GM12878 (cell line): Measurements from ENCODE around the gene BSND. TPM values are rescaled to one million over a fixed set of nuclear protein-coding genes. Genes with fewer than 3 reads are reported as not detected.

Experiments used
- ATAC-seq: fragments of 200-7000 bp; cut with Tn5 transposase; 3 replicates; pipeline ENCODE4 v1.9.1; 2020; ENCODE audit warnings: mild to moderate bottlenecking, moderate library complexity
- BruUV-seq: library from RNA; stranded (reverse); fragments of 400-500 nt; replicated peaks from 2 replicates; lab custom pipeline; 2021; lab: Mats Ljungman, UMichigan
- CTCF ChIA-PET: fragments of 300-600 bp; sonication (Branson Sonifier 250); formaldehyde crosslinking; extraction: SDS; loops from one replicate; lab custom pipeline; 2021; ENCODE audit warnings: inconsistent platforms; lab: Yijun Ruan, JAX
- POLR2A ChIA-PET: fragments of 350-600 bp; formaldehyde crosslinking; extraction: SDS; loops from one replicate; lab custom pipeline; 2021; ENCODE audit warnings: inconsistent platforms; lab: Charles Lee
- RAD21 ChIA-PET: fragments of 300-600 bp; sonication (Branson Sonifier 250); formaldehyde crosslinking; loops from one replicate; lab custom pipeline; 2023; ENCODE audit warnings: antibody characterized with exemption; ENCODE audit not compliant: unreplicated experiment; lab: Charles Lee
- SMC1A ChIA-PET: fragments of 300-600 bp; sonication (Branson Sonifier 250); formaldehyde crosslinking; loops from one replicate; lab custom pipeline; 2023; ENCODE audit not compliant: unreplicated experiment, uncharacterized antibody; lab: Charles Lee
- DNase-seq: peaks from one replicate; pipeline ENCODE4 v3.0.0-alpha.2; 2011; ENCODE audit warnings: low read depth, low spot score
- FAIRE-seq: peaks from 3 replicates; lab custom pipeline; 2011; peaks lifted over from hg19 to GRCh38; lab: Jason Lieb, UNC
- H2AFZ ChIP-seq: 2 replicates; pipeline ENCODE4 v1.6.0; 2011; ENCODE audit warnings: low read depth, low read length, control low read depth; ENCODE audit not compliant: control insufficient read depth
- H3K27ac ChIP-seq: 2 replicates; pipeline ENCODE4 v1.5.1; 2011; ENCODE audit warnings: control low read depth; ENCODE audit not compliant: control insufficient read depth, insufficient read depth
- H3K27me3 ChIP-seq, 2 experiments: replicated peaks in 1 of 2; 2 replicates each; pipeline versions ENCODE4 v1.6.0 to v1.6.1; 2011; ENCODE audit warnings: low read length in 1 of 2; ENCODE audit not compliant: control insufficient read depth in 2 of 2, insufficient read depth in 2 of 2
- H3K36me3 ChIP-seq, 2 experiments: 2 replicates each; pipeline ENCODE4 v1.5.1; 2011; ENCODE audit warnings: low read length in 1 of 2; ENCODE audit not compliant: control insufficient read depth in 2 of 2, insufficient read depth in 2 of 2
- H3K4me1 ChIP-seq: 2 replicates; pipeline ENCODE4 v1.6.1; 2011; ENCODE audit warnings: mild to moderate bottlenecking, low read length, moderate library complexity, mixed read lengths; ENCODE audit not compliant: control insufficient read depth, insufficient read depth
- H3K4me2 ChIP-seq: 2 replicates; pipeline ENCODE4 v1.6.0; 2011; ENCODE audit warnings: control low read depth; ENCODE audit not compliant: control insufficient read depth, insufficient read depth
- H3K4me3 ChIP-seq: fragments of 200-600 bp; sonication (generic); 2 replicates; pipeline ENCODE4 v1.5.1; 2016
- H3K79me2 ChIP-seq: 2 replicates; pipeline ENCODE4 v1.6.0; 2011; ENCODE audit warnings: low read length; ENCODE audit not compliant: control insufficient read depth, insufficient read depth
- H3K9ac ChIP-seq: 2 replicates; pipeline ENCODE4 v1.8.0; 2011; ENCODE audit warnings: low read length, control low read depth, mixed read lengths; ENCODE audit not compliant: control insufficient read depth, insufficient read depth
- H3K9me3 ChIP-seq: replicated peaks from 3 replicates; pipeline ENCODE4 v1.5.1; 2011; ENCODE audit warnings: mild to moderate bottlenecking, low read length; ENCODE audit not compliant: control insufficient read depth, insufficient read depth
- H4K20me1 ChIP-seq: 2 replicates; pipeline ENCODE4 v1.6.0; 2011; ENCODE audit not compliant: control insufficient read depth, insufficient read depth
- BCL11A ChIP-seq: IDR thresholded peaks from 2 replicates; pipeline ENCODE4 v1.6.1; 2011; ENCODE audit warnings: low read depth, low read length
- ETV6 ChIP-seq, 2 experiments: fragments of 450-650 bp in 1 of 2; IDR thresholded peaks in 1 of 2; conservative IDR thresholded peaks in 1 of 2; 2 replicates each; pipeline ENCODE4 v1.6.1; 2014; ENCODE audit warnings: antibody characterized with exemption in 1 of 2, borderline replicate concordance in 1 of 2, low read depth in 1 of 2, mild to moderate bottlenecking in 1 of 2, moderate library complexity in 1 of 2
- FOXM1 ChIP-seq: IDR thresholded peaks from 2 replicates; pipeline ENCODE4 v1.6.1; 2012; ENCODE audit warnings: low read depth, mild to moderate bottlenecking, inconsistent platforms, low read length, moderate library complexity
- NFIC ChIP-seq: IDR thresholded peaks from 2 replicates; pipeline ENCODE4 v1.6.1; 2012; ENCODE audit warnings: low read depth, mild to moderate bottlenecking, inconsistent platforms, low read length, moderate library complexity
- NR2F1 ChIP-seq: fragments of 450-650 bp; conservative IDR thresholded peaks from 2 replicates; pipeline ENCODE4 v1.6.1; 2017; ENCODE audit warnings: mild to moderate bottlenecking
- NRF1 ChIP-seq: conservative IDR thresholded peaks from 2 replicates; pipeline ENCODE4 v1.6.1; 2011; ENCODE audit warnings: mild to moderate bottlenecking, low read depth, low read length, improper control_type of control experiment
- POLR2AphosphoS2 ChIP-seq: IDR thresholded peaks from 2 replicates; pipeline ENCODE4 v1.6.1; 2011; ENCODE audit warnings: low read depth, mild to moderate bottlenecking, low read length, improper control_type of control experiment, moderate library complexity
- RAD21 ChIP-seq: IDR thresholded peaks from 2 replicates; pipeline ENCODE4 v1.6.1; 2011; ENCODE audit warnings: mild to moderate bottlenecking, low read depth, low read length, moderate library complexity; ENCODE audit not compliant: insufficient read depth
- SKIL ChIP-seq: fragments of 450-650 bp; IDR thresholded peaks from 2 replicates; pipeline ENCODE4 v1.6.1; 2017; ENCODE audit warnings: mild to moderate bottlenecking, low read depth, inconsistent platforms; ENCODE audit not compliant: poor library complexity, severe bottlenecking
- SMARCA5 ChIP-seq: fragments of 450-650 bp; IDR thresholded peaks from 2 replicates; pipeline ENCODE4 v1.6.1; 2017; ENCODE audit warnings: mild to moderate bottlenecking
- TBL1XR1 ChIP-seq: IDR thresholded peaks from 2 replicates; pipeline ENCODE4 v1.6.1; 2012; ENCODE audit warnings: low read depth, low read length, improper control_type of control experiment
- ZBTB40 ChIP-seq: fragments of 450-650 bp; IDR thresholded peaks from 2 replicates; pipeline ENCODE4 v1.6.1; 2016; ENCODE audit warnings: mild to moderate bottlenecking, moderate library complexity, borderline replicate concordance
- ZNF592 ChIP-seq: fragments of 450-650 bp; IDR thresholded peaks from 2 replicates; pipeline ENCODE4 v1.6.1; 2017; ENCODE audit warnings: mild to moderate bottlenecking, moderate library complexity
- ZNF622 ChIP-seq: fragments of 450-650 bp; IDR thresholded peaks from 2 replicates; pipeline ENCODE4 v1.6.1; 2017; ENCODE audit warnings: mild to moderate bottlenecking, inconsistent platforms
- WGBS: methylation state at CpG from one replicate; pipeline ENCODE4 v1.1.6; 2016; ENCODE audit warnings: low lambda C conversion rate; ENCODE audit not compliant: insufficient replicate concordance, insufficient coverage; ENCODE audit errors: missing lambda C conversion rate; 5-methylcytosine and 5-hydroxymethylcytosine counted together
- in situ Hi-C: fragments of 300-500 bp; cut with MboI; formaldehyde crosslinking; loops from 9 replicates; pipeline ENCODE4 v1.14.3; 2018; ENCODE audit warnings: mixed read lengths
- intact Hi-C: fragments of 100-400 bp; cut with micrococcal nuclease; formaldehyde crosslinking; loops from one replicate; pipeline ENCODE4 v1.14.2; 2022; ENCODE audit not compliant: unreplicated experiment
- polyA plus RNA-seq, 11 experiments: library from polyadenylated mRNA; depleted of rRNA in 4 of 11; unstranded in 6 of 11; stranded (reverse) in 5 of 11; fragments of >200 nt; fragmentation: Nextera tagmentation in 4 of 11; fragmentation: Illumina TruSeq in 1 of 11; extraction: Ambion mirVana in 4 of 11; extraction: Trizol in 1 of 11; gene quantifications; 1 replicate in 1 of 11; 2 replicates in 10 of 11; pipeline versions ENCODE4 v1.2.1 to v1.2.3, GENCODE V29; 2011 to 2016; ENCODE audit warnings: inconsistent platforms in 2 of 11, missing spikeins in 2 of 11, low read depth in 1 of 11
- total RNA-seq, 4 experiments: library from RNA; depleted of rRNA in 3 of 4; stranded (reverse); fragments of >200 nt in 3 of 4; fragmentation: Illumina TruSeq in 1 of 4; extraction: Trizol in 1 of 4; gene quantifications; 2 replicates each; pipeline versions ENCODE4 v1.2.1 to v1.2.3, GENCODE V29; 2013 to 2021

BSND gene
- total and polyA plus RNA-seq, 10 of the 15 experiments (the other 5 are each of a cell fraction or from before 2014, with no cell fraction given) = not detected

- no peak for TF ChIP-seq FOXM1
- no peak for TF ChIP-seq BCL11A
- no peak for TF ChIP-seq RAD21
- no peak for TF ChIP-seq TBL1XR1
- no peak for TF ChIP-seq SMARCA5
- no peak for TF ChIP-seq POLR2AphosphoS2
- TF ChIP-seq SKIL = no peak
Measured at GRCh38 chr1:55010887-55011217, 12.1 kb downstream of the BSND start (continued).

GRCh38 chr1:55012661-55013060, 13.9 kb downstream of the BSND start:
- no peak for FAIRE-seq
- SMC1A ChIA-PET = no interaction called here
- TF ChIP-seq ZBTB40 (no peak), ETV6 (conservative IDR thresholded peaks at IDR 0.05 in 1 of 2, IDR thresholded peaks at IDR 0.05 in 1 of 2; ENCODE audit: borderline replicate concordance in 1 of 2, low read depth in 1 of 2) (no peak), NRF1 (no peak), NFIC (no peak), ZNF622 (no peak), ZNF592 (no peak), NR2F1 (no peak)

More at GRCh38 chr1:55012661-55013060, 13.9 kb downstream of the BSND start:
- intact Hi-C loops = no loop called here
- no peaks in the 10 kb centered on the region; the same call in 2 of the 3 replicates for H3K9me3 ChIP-seq
- ChIA-PET CTCF (interaction anchor here (1.6 to 14.2 kb wide), 2 partner anchors 10 to 65 kb away, joined by 3 to 218 read pairs; no protein-coding TSS in a partner anchor), POLR2A (no interaction called here), RAD21 (no interaction called here)
- no peak overlapping the region for H3K4me3 ChIP-seq
- H3K79me2 ChIP-seq = no peaks in the 10 kb centered on the region
- no peak for DNase-seq
- no peak overlapping the region for H3K4me2 ChIP-seq
- no TSS peak for BruUV-seq
- in situ Hi-C loops = no loop called here
- no peaks in the 10 kb centered on the region for H3K4me1 ChIP-seq
- H3K27me3 ChIP-seq = peaks cover 0 to 4% of the 10 kb centered on the region in 2 experiments; a peak in 2 of 4 replicates
- no peaks in the 10 kb centered on the region for H4K20me1 ChIP-seq
- H3K9ac ChIP-seq = no peak overlapping the region
- no peak overlapping the region for H3K27ac ChIP-seq
- ATAC-seq = no peak
- no peak overlapping the region for H2AFZ ChIP-seq
- 18% methylated on average over 1 of the region's 1 CpG for WGBS
- H3K36me3 ChIP-seq = no peaks in the 10 kb centered on the region
